Cardiac muscle cell (in vitro differentiated cells and primary cell): ENCODE measurements around the gene ARID5A. TPM values are rescaled to one million over a fixed set of nuclear protein-coding genes. Genes with fewer than 3 reads are reported as not detected.
A peak's percentile ranks its signal among the peaks of the same experiment; 100 is the strongest.

ENCODE experiments used
- DNase-seq, 2 donors: peaks; one replicate each; pipeline versions ENCODE4 v3.0.0 to v3.0.0-alpha.2; 2010 to 2017; ENCODE audit warnings: low read depth in 1 of 2, low spot score in 1 of 2
- H3K27ac ChIP-seq: fragments of 200-600 bp; sonication (generic); 2 replicates; pipeline ENCODE4 v1.5.1; 2016
- H3K27me3 ChIP-seq: fragments of 200-600 bp; sonication (generic); 2 replicates; pipeline ENCODE4 v1.6.0; 2016; ENCODE audit warnings: control low read depth
- H3K36me3 ChIP-seq: fragments of 200-600 bp; sonication (generic); 2 replicates; pipeline ENCODE4 v1.5.1; 2016; ENCODE audit warnings: control low read depth
- H3K4me1 ChIP-seq: fragments of 200-600 bp; sonication (generic); 2 replicates; pipeline ENCODE4 v1.8.1; 2017; ENCODE audit warnings: low read depth, mild to moderate bottlenecking, mixed run types
- H3K4me3 ChIP-seq: fragments of 200-600 bp; sonication (generic); 2 replicates; pipeline ENCODE4 v1.5.1; 2016; ENCODE audit warnings: mild to moderate bottlenecking
- H3K9me3 ChIP-seq: fragments of 200-600 bp; sonication (generic); 2 replicates; pipeline ENCODE4 v1.5.1; 2017; ENCODE audit warnings: low read depth, mild to moderate bottlenecking, control low read depth
- polyA plus RNA-seq: library from polyadenylated mRNA; unstranded; fragments of >200 nt; fragmentation: Nextera tagmentation; extraction: Ambion mirVana; gene quantifications from 2 replicates; pipeline ENCODE4 v1.2.1, GENCODE V29; 2016
- total RNA-seq: library from RNA; depleted of rRNA; stranded (reverse); fragments of >200 nt; gene quantifications from 2 replicates; pipeline ENCODE4 v1.2.3, GENCODE V29; 2016
- TF ChIP-seq, protein P1 (sequence below): IDR thresholded peaks from 2 replicates; pipeline ENCODE4 v1.5.1; 2012; ENCODE audit warnings: low read depth, mild to moderate bottlenecking, low read length

The ARID5A gene
- total and polyA plus RNA-seq, 2 experiments from 2014 or later: 7.6 to 7.8 TPM

DNA sequence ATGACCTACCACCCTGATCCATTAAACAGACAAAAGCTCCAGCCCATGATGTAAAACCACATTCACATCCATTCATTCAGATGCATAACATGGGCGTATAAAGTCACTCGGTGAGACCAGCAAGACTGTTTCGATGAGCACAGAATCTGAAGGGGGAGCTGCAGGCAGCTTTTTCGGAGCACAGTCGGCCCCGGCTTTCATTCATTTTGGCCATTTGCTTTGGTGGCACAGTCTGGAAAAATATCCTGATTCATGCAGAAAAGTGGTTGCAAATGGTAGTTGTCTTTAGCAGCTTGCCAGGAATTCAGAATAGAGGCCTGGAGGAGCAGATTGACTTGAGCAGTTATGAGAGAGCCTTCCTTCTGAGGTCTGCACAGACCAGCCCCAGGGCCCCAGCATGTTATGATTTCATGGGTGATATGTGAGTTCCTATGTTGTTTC, 11.2 kb downstream of the ARID5A start:
- no peak for DNase-seq
- Histone ChIP-seq H3K27ac (no peak overlapping the region), H3K27me3 (no peaks in the 10 kb centered on the region), H3K9me3 (no peaks in the 10 kb centered on the region), H3K4me1 (no peaks in the 10 kb centered on the region), H3K4me3 (no peak overlapping the region), H3K36me3 (no peaks in the 10 kb centered on the region)
- TF ChIP-seq, protein P1, sequence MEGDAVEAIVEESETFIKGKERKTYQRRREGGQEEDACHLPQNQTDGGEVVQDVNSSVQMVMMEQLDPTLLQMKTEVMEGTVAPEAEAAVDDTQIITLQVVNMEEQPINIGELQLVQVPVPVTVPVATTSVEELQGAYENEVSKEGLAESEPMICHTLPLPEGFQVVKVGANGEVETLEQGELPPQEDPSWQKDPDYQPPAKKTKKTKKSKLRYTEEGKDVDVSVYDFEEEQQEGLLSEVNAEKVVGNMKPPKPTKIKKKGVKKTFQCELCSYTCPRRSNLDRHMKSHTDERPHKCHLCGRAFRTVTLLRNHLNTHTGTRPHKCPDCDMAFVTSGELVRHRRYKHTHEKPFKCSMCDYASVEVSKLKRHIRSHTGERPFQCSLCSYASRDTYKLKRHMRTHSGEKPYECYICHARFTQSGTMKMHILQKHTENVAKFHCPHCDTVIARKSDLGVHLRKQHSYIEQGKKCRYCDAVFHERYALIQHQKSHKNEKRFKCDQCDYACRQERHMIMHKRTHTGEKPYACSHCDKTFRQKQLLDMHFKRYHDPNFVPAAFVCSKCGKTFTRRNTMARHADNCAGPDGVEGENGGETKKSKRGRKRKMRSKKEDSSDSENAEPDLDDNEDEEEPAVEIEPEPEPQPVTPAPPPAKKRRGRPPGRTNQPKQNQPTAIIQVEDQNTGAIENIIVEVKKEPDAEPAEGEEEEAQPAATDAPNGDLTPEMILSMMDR: no peak

DNA sequence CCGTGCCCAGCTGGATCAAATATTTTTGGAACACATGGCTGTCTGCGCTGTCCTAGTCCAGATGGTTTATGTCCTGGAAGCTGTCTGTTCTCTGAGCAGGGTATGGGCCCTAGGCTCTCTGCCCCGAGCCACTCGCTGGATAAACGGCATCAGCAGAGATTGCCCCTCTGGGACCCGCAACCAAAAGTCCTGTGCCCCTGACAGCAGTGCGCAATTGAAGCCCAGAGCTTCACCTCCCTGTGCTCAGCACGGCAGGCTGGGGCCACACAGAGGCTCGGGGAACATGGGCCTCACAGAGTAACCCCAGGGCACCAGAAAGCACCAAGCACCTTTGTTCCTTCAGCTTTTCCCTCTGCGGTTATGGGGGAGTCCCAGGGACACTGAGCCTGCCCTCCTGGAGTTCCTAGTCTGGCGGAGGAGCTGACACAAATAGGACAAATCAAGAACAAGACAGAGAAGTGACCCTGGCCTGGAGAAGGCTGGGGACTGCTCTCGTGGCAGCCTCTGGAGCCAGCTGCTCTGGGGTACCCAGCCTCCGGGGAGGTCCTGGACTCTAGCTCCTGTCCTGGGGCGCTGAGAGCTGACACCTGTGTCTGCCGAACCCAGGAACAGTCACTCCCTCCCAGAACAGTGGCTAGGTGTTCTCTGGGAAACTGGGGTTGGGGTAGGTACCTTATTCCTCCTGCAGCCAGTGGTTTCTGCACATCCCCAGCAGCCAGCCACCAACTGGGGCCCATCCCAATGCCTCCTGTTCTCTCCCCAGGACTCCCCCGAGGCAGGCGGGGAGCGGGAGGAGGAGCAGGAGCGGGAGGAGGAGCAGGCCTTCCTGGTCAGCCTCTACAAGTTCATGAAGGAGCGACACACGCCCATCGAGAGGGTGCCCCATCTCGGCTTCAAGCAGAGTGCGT, 12.3 kb downstream of the ARID5A start:
- Histone ChIP-seq H3K27me3 (no peaks in the 10 kb centered on the region), H3K4me3 (no peak overlapping the region), H3K9me3 (no peaks in the 10 kb centered on the region), H3K4me1 (no peaks in the 10 kb centered on the region), H3K27ac (no peak overlapping the region), H3K36me3 (no peaks in the 10 kb centered on the region)
- no peak for DNase-seq
- TF ChIP-seq, protein P1: no peak

DNA sequence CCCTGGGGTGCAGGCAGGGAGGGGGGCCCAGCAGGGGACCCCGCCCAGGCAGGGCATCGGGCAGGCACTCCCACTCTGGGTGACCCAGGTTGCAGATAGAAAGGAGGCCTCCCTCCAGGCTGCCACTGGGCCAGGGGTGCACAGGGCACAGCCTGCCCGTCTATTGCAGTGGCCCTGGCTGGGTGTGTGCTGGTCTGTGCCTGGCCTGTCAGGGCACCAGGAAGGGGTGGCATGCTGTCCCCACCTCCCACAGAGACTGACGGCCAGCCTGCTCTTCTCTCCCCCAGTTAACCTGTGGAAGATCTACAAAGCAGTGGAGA, 12.9 kb downstream of the ARID5A start:
- Histone ChIP-seq H3K27me3 (no peaks in the 10 kb centered on the region), H3K4me3 (no peak overlapping the region), H3K27ac (no peak overlapping the region), H3K9me3 (no peaks in the 10 kb centered on the region), H3K4me1 (no peaks in the 10 kb centered on the region), H3K36me3 (no peaks in the 10 kb centered on the region)
- TF ChIP-seq, protein P1: no peak
- DNase-seq: no peak

DNA sequence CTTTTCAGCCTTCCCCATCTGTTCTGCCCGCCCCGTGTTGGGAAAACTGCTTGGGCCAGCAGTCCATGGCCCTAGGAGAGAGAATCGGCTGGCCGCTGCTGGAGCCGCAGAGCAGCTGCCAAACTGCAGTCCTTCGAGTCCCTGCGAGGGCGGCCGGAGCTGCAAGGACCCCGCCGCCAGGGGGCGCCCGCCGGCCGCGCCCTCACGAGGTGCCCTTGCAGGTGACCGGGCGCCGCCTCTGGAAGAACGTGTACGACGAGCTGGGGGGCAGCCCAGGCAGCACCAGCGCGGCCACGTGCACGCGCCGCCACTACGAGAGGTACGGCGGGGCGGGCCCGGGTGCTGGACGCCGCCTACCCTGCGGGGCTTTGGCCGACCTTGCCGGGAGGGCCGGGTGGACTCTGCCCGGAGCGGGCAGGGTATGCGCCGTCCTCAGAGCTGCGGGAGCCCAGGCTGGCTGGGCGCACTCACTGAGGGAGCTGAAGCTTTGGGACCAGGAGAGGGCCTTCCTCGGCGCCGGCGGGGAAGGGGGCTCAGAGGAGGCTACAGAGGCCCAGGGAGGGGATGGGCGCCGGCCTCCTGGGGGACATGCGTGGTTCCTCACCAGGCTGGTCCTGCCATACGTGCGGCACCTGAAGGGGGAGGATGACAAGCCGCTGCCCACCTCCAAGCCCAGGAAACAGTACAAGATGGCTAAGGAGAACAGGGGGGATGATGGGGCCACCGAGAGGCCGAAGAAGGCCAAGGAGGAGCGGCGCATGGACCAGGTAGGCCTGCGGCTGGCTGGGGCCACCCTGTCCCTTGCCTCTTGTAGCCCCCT, 13.6 kb downstream of the ARID5A start:
- H3K4me1 ChIP-seq: no peaks in the 10 kb centered on the region
- peak in 1 of 2 donors; percentile 32 for DNase-seq
- no peak overlapping the region for H3K27ac ChIP-seq
- H3K4me3 ChIP-seq: no peak overlapping the region
- no peaks in the 10 kb centered on the region for H3K9me3 ChIP-seq
- no peaks in the 10 kb centered on the region for H3K27me3 ChIP-seq
- TF ChIP-seq, protein P1: peak; percentile 26
- H3K36me3 ChIP-seq: no peaks in the 10 kb centered on the region

DNA sequence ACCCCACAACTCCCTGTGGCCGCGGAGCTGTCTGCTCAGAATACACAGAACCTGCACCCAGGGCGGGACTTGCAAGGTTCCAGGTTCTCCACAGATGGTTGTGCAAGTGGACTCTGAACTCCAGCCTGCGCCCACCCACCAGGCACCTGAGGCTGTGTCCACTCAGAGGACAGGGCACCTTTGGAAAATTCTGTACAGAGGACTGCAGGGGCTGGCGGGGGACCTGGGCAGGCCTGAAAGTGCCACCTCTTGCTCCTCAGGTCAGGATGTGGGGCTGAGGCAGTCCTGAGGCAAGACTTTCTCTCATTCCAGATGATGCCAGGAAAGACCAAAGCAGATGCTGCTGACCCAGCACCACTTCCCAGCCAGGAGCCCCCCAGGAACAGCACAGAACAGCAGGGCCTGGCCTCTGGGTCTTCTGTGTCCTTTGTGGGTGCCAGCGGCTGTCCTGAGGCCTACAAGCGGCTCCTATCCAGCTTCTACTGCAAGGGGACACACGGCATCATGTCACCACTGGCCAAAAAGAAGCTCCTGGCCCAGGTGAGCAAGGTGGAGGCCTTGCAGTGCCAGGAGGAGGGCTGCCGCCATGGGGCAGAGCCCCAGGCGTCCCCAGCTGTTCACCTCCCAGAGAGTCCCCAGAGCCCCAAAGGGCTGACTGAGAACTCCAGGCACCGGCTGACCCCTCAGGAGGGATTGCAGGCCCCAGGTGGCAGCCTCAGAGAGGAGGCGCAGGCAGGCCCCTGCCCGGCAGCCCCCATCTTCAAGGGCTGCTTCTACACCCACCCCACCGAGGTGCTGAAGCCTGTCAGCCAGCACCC, 14.4 kb downstream of the ARID5A start:
- no peak for DNase-seq
- TF ChIP-seq, protein P1: no peak

More for the DNA sequence above, 14.4 kb downstream of the ARID5A start:
- Histone ChIP-seq H3K4me1 (no peaks in the 10 kb centered on the region), H3K27ac (no peak overlapping the region), H3K9me3 (no peaks in the 10 kb centered on the region), H3K4me3 (no peak overlapping the region), H3K27me3 (no peaks in the 10 kb centered on the region), H3K36me3 (no peaks in the 10 kb centered on the region)
